ENCODE measurements around the gene DMBT1.
"Not testable (repeated sequence)": the region's sequence is repeated elsewhere in the genome, so short reads cannot be mapped to it uniquely, and the experiment has no call there.

DMBT1 gene

GRCh38 chr10:122586070-122586469 lies 25.5 kb downstream of the DMBT1 start:
- DNase-seq (ENCODE audit: low read depth) = not testable (repeated sequence)

DNA sequence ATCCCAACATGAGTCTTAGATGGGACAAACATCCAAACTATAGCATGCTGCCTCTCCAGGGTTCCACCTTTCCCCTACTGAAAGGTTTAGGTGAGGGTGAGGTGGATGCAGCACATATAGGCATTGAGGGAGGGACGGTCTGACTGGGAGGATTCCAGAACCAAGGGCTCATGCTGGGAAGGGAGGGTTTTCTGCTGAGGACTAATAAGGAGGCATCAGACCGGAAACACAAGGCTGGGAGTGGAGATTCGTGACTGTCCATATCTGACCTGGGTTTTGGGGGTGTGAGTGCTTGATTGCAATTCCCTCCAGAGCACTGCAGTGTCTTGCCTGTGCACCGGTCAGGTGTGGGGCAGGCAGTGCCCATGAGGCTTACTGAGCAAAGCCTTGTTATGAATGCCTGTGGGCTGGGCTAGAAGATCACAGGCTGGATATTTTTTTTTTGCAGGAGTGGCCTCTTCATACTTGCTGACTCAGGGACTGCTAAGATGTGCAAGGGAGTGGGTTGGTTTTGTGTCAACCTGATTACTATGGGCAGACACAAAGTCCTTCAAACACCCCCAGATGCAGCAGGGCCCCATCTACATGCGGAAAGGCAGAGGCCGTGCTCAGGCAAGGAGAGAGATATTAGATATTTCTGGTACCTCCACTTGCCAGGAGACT lies 26.7 kb downstream of the DMBT1 start:
- no peak for DNase-seq (ENCODE audit: low read depth)

DNA sequence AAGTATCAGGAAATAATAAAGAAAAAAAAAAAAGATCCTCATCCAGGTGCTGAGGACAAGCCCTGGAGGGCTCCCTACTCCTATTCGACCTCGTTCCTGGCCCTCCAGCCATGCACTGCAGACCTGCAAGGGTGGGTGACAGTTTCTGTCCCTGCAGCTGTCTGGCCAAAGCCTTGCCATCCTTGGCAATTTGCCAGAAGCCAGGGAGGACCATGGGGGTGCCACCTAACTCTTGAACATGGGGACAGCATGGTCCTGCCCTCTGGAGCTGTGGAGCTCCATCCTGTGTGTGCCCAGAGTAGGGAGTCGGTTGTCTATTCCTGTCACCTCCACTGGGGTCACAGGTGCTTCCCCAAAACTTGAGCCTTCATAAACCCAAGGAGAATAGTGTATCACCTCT lies 27.8 kb downstream of the DMBT1 start:
- DNase-seq (ENCODE audit: low read depth) = no peak

GRCh38 chr10:122590153-122590552 lies 29.6 kb downstream of the DMBT1 start:
- DNase-seq (ENCODE audit: low read depth) = no peak

DNA sequence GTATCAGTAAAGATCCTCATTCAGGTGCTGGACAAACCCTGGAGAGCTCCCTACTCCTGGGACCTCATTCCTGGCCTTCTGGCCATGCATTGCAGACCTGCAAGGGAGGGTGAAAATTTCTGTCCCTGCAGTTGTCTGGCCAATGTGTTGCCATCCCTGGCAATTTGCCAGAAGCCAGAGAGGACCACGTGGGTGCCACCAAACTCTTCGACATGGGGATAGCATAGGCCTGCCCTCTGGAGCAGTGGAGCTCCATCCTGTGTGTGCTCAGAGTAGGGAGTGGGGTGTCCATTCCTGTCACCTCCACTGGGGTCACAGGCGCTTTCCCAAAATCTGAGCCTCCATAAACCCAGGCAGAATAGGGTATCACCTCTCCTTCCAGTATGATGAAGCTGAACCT lies 31.2 kb downstream of the DMBT1 start:
- DNase-seq (ENCODE audit: low read depth) = no peak

DNA sequence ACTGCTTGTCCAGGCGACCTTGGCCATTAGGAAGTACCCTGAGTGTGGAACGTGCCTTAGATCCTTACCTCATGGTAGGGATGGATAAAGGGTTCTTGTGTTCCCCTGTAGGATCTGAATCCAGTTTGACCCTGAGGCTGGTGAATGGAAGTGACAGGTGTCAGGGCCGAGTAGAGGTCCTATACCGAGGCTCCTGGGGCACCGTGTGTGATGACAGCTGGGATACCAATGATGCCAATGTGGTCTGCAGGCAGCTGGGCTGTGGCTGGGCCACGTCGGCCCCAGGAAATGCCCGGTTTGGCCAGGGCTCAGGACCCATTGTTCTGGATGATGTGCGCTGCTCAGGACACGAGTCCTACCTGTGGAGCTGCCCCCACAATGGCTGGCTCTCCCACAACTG lies 31.6 kb downstream of the DMBT1 start:
- no peak for DNase-seq (ENCODE audit: low read depth)

DNA sequence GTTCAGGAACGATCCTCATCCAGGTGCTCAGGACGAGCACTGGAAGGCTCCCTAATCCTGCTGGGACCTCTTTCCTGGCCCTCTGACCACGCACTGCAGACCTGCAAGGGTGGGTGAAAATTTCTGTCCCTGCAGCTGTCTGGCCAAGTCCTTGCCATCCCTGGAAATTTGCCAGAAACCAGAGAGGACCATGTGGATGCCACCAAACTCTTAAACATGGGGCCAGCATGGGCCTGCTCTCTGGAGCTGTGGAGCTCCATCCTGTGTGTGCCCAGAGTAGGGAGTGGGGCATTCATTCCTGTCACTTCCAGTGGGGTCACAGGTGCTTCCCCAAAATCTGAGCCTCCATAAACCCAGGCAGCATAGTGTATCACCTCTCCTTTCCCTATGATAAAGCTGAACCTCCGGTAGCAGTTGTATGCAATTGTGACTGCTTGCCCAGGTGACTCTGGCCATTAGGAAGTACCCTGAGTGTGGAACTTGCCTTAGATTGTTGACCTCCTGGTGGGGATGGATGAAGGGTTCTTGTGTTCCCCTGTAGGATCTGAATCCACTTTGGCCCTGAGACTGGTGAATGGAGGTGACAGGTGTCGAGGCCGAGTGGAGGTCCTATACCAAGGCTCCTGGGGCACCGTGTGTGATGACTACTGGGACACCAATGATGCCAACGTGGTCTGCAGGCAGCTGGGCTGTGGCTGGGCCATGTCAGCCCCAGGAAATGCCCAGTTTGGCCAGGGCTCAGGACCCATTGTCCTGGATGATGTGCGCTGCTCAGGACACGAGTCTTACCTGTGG lies 57.1 kb downstream of the DMBT1 start:
- no peak for DNase-seq (ENCODE audit: low read depth)

- no peak for DNase-seq (ENCODE audit: low read depth)
These were observed 58.1 kb downstream of the DMBT1 start for GRCh38 chr10:122618461-122619165.

DNA sequence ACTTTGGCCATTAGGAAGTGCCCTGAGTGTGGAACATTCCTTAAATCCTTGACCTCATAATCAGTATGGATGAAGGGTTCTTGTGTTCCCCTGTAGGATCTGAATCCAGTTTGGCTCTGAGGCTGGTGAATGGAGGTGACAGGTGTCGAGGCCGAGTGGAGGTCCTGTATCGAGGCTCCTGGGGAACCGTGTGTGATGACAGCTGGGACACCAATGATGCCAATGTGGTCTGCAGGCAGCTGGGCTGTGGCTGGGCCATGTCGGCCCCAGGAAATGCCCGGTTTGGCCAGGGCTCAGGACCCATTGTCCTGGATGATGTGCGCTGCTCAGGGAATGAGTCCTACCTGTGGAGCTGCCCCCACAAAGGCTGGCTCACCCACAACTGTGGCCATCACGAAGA lies 60.4 kb downstream of the DMBT1 start:
- DNase-seq (ENCODE audit: low read depth) = not testable (repeated sequence)

DNA sequence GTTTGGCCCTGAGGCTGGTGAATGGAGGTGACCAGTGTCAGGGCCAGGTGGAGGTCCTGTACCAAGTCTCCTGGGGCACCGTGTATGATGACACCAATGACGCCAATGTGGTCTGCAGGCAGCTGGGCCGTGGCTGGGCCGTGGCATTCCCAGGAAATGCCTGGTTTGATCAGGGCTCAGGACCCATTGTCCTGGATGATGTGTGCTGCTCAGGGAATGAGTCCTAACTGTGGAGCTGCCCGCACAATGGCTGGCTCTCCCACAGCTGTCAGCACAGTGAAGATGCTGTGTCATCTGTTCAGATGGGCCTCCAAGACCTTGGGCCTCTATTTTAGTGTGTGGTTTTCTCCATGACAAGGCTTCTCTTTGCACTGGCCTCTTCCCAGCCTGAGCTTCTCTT lies 64.0 kb downstream of the DMBT1 start:
- DNase-seq (ENCODE audit: low read depth) = no peak

- no peak for DNase-seq (ENCODE audit: low read depth)
These were observed 70.0 kb downstream of the DMBT1 start for GRCh38 chr10:122630526-122630925.

GRCh38 chr10:122632031-122632430 lies 71.5 kb downstream of the DMBT1 start:
- no peak for DNase-seq (ENCODE audit: low read depth)

- DNase-seq (ENCODE audit: low read depth) = no peak
These were observed 72.0 kb downstream of the DMBT1 start for GRCh38 chr10:122632576-122632975.

DNA sequence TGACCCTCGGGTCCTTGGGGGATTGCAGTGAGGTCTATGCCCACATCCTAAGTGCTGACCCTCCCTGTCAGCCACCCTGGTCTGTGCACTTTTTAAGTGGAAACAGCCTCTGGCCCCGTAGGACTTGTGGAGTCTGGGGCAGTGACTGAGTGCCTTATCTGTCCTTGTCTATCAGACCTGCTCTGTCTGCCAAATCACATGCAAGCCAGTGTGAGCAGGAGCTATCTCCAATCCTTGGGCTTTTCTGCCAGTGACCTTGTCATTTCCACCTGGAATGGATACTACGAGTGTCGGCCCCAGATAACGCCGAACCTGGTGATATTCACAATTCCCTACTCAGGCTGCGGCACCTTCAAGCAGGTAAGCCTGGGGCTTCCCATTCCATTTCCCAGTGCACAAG lies 76.4 kb downstream of the DMBT1 start:
- DNase-seq (ENCODE audit: low read depth) = no peak

DNA sequence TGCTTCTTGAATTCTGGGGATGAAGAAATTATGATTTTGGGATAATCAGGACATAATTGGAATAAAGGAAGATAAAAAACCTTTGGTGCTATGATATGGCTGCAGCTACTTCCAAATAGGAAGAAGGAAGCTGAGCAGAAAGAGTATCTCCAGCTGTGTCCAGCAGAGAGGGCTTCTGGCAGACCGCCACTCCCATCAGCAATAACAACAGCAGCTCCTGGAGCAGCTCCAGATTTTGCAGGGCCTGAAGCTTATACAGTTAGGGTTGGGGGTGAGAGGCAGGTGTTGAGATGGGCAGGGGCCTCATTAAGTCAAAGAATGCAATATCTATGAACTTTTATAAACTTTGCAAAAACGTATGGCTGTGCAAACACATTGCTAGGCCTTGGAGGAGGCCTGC lies 76.8 kb downstream of the DMBT1 start:
- no peak for DNase-seq (ENCODE audit: low read depth)

DNA sequence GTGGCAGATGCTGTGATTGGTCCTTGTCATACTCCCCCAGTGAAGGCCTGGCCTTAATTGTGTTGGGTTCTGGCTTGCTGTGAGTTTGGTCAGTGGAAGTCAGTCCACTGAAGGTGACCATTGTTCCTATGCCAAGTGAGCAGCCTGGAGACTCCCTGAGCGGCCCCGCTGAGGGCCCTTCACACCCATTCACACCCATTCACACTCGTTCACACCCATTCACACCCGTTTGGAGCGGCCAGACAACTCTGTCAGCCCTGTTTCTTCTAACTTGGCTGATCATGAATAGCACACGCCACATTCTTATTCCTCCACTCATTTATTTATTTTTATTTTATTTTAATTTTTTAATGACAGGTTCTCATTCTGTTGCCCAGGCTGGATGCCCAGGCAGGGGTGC lies 77.6 kb downstream of the DMBT1 start:
- no peak for DNase-seq (ENCODE audit: low read depth)

GRCh38 chr10:122639801-122640200 lies 79.2 kb downstream of the DMBT1 start:
- no peak for DNase-seq (ENCODE audit: low read depth)

DNA sequence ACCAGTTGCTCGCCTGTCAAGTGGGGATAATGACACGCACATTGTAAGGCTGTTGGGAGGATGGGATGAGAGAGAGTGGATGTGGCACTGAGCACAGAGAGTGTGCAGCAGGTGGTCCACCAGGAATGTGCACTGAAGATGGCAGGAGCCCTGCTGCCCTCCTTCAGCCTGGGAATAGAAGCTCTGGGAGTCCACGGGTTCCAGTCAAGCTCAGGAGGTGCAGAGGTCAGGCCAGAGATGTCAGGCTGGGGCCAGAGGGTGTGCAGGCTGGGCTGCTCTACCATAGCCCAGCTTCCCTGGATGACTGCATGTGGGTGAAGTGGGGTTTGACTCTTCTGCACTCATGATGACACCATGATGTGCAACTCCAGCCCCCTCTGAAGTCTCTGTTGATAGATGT lies 80.4 kb downstream of the DMBT1 start:
- no peak for DNase-seq (ENCODE audit: low read depth)

- no peak for DNase-seq (ENCODE audit: low read depth)
These were observed 82.4 kb downstream of the DMBT1 start for GRCh38 chr10:122642726-122643605.

DNA sequence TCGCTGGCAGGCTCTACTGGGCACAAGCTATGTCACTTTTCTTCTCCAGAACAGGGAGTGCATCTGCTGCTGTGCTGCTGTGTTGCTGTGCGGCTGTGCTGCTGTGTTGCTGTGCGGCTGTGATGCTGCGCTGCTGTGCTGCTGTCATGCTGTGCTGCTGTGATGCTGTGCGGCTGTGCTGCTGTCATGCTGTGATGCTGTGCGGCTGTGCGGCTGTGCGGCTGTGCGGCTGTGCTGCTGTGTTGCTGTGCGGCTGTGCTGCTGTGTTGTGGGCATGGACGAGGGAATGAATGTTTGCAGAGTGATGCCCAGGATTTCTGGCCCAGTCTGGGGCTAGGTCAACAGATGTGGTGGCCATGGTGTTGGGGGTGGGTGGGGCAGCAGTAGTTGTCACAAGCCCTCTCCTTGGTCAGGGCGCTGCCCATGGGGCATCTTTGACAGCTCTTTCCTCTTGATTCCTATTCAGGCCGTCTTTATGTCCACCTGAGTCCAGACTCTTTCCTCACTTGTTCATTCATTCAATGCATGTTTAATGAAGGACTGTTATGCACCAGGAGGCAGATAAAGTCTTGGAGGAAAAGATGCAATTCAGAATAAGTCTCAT lies 83.5 kb downstream of the DMBT1 start:
- no peak for DNase-seq (ENCODE audit: low read depth)

DNA sequence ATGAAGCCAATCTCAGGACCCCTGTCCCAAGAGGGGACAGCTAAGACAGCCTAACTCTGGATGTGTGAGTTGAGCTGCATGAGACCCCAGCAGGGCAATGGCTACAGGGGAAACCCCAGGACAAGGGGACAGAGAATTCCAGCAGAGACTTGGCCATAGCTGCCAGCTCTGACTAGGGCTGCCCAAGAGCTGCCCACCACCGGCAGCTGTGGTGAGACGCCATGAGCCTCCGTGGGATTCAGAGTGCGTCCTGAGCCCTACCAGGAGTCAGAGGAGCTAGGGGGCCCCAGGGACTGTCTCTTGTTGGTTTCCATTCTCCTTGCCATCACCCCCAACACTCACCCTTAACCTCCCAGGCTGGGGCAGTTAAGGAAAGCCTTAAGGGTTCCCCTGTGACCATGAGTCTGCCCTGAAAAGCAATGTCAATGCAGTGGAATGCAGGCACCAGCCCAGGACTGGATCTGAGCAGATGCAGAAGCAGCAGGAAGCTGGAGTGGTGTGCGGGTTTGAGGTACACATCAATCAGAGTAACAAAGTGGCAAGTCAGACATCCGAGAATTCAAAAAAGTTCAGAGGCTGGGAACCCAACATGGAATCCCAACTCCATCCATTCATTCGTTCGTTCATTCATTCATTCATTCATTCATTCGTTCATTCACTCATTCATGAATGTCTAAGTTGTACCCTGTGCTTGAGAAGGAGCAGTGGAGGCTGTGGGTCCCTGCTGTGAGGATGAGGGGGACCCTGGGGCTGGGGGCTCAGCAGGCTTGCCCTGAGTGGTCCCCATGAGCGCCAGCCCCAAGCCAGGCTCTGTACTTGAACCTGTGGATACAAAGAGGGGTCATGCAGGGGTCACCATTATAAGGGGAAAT lies 86.2 kb downstream of the DMBT1 start:
- DNase-seq (ENCODE audit: low read depth) = no peak

All from stimulated activated CD8-positive, alpha-beta memory T cell treated with anti-CD3 and anti-CD28 coated beads, Interleukin-15, amount 100 ng/mL, for 24 hours (primary cell).